ENCODE data around the gene TDRD3.

The TDRD3 gene

GRCh38 chr13:60590800-60591747 lies 194.1 kb downstream of the TDRD3 start:
- H3K4me2 ChIP-seq (ENCODE audit: low read length): peak overlapping the region; percentile 36
- H3K27ac ChIP-seq (ENCODE audit: low read length): no peak overlapping the region

GRCh38 chr13:60603049-60603448 lies 206.0 kb downstream of the TDRD3 start:
- H3K4me1 ChIP-seq (ENCODE audit: low read length): peaks cover 6% of the 10 kb centered on the region
- H3K27me3 ChIP-seq (ENCODE audit: low read depth, low read length): no peaks in the 10 kb centered on the region
- no peaks in the 10 kb centered on the region for H3K9me3 ChIP-seq (ENCODE audit: insufficient read depth, low read length)
- H3K4me2 ChIP-seq (ENCODE audit: low read length): no peak overlapping the region
- no peak overlapping the region for H3K4me3 ChIP-seq (ENCODE audit: low read length)
- H3K27ac ChIP-seq (ENCODE audit: low read length): no peak overlapping the region
- no peak overlapping the region for H3K9ac ChIP-seq (ENCODE audit: low read length)
- no peaks in the 10 kb centered on the region for H4K20me1 ChIP-seq (ENCODE audit: insufficient read depth, low read length)
- TF ChIP-seq EZH2phosphoT487 (IDR thresholded peaks at IDR 0.05; ENCODE audit: low read depth): no peak
- no peak for TF ChIP-seq CTCF (IDR thresholded peaks at IDR 0.05; ENCODE audit: low read depth, low read length)
- no peaks in the 10 kb centered on the region for H3K79me2 ChIP-seq (ENCODE audit: low read length)
- no peaks in the 10 kb centered on the region for H3K36me3 ChIP-seq (replicated peaks; ENCODE audit: low read depth, low read length)
- H2AFZ ChIP-seq (ENCODE audit: low read depth, low read length): no peak overlapping the region

More at GRCh38 chr13:60590800-60591747, 194.1 kb downstream of the TDRD3 start:
- Histone ChIP-seq H4K20me1 (ENCODE audit: insufficient read depth, low read length) (no peaks in the 10 kb centered on the region), H3K79me2 (ENCODE audit: low read length) (no peaks in the 10 kb centered on the region), H3K4me3 (ENCODE audit: low read length) (no peak overlapping the region), H3K4me1 (ENCODE audit: low read length) (peaks cover 14% of the 10 kb centered on the region), H3K9me3 (ENCODE audit: insufficient read depth, low read length) (no peaks in the 10 kb centered on the region), H3K36me3 (replicated peaks; ENCODE audit: low read depth, low read length) (no peaks in the 10 kb centered on the region), H2AFZ (ENCODE audit: low read depth, low read length) (no peak overlapping the region), H3K27me3 (ENCODE audit: low read depth, low read length) (no peaks in the 10 kb centered on the region), H3K9ac (ENCODE audit: low read length) (no peak overlapping the region)
- TF ChIP-seq EZH2phosphoT487 (IDR thresholded peaks at IDR 0.05; ENCODE audit: low read depth) (no peak), CTCF (IDR thresholded peaks at IDR 0.05; ENCODE audit: low read depth, low read length) (no peak)

GRCh38 chr13:60604058-60604457 lies 207.0 kb downstream of the TDRD3 start:
- no peak overlapping the region for H3K4me3 ChIP-seq (ENCODE audit: low read length)
- no peak overlapping the region for H3K4me2 ChIP-seq (ENCODE audit: low read length)
- H2AFZ ChIP-seq (ENCODE audit: low read depth, low read length): no peak overlapping the region
- no peaks in the 10 kb centered on the region for H3K79me2 ChIP-seq (ENCODE audit: low read length)
- no peak overlapping the region for H3K9ac ChIP-seq (ENCODE audit: low read length)
- no peaks in the 10 kb centered on the region for H3K9me3 ChIP-seq (ENCODE audit: insufficient read depth, low read length)
- H3K36me3 ChIP-seq (replicated peaks; ENCODE audit: low read depth, low read length): no peaks in the 10 kb centered on the region
- H3K27ac ChIP-seq (ENCODE audit: low read length): no peak overlapping the region
- no peaks in the 10 kb centered on the region for H3K27me3 ChIP-seq (ENCODE audit: low read depth, low read length)
- H3K4me1 ChIP-seq (ENCODE audit: low read length): peaks cover 6% of the 10 kb centered on the region
- TF ChIP-seq EZH2phosphoT487 (IDR thresholded peaks at IDR 0.05; ENCODE audit: low read depth) (no peak), CTCF (IDR thresholded peaks at IDR 0.05; ENCODE audit: low read depth, low read length) (no peak)
- H4K20me1 ChIP-seq (ENCODE audit: insufficient read depth, low read length): no peaks in the 10 kb centered on the region

GRCh38 chr13:60608954-60609353 lies 211.9 kb downstream of the TDRD3 start:
- TF ChIP-seq EZH2phosphoT487 (IDR thresholded peaks at IDR 0.05; ENCODE audit: low read depth): no peak
- TF ChIP-seq CTCF (IDR thresholded peaks at IDR 0.05; ENCODE audit: low read depth, low read length): no peak
- Histone ChIP-seq H2AFZ (ENCODE audit: low read depth, low read length) (no peak overlapping the region), H3K27me3 (ENCODE audit: low read depth, low read length) (no peaks in the 10 kb centered on the region), H3K27ac (ENCODE audit: low read length) (no peak overlapping the region), H4K20me1 (ENCODE audit: insufficient read depth, low read length) (no peaks in the 10 kb centered on the region), H3K4me1 (ENCODE audit: low read length) (peaks cover 6% of the 10 kb centered on the region), H3K9me3 (ENCODE audit: insufficient read depth, low read length) (no peaks in the 10 kb centered on the region), H3K79me2 (ENCODE audit: low read length) (no peaks in the 10 kb centered on the region), H3K4me3 (ENCODE audit: low read length) (no peak overlapping the region), H3K36me3 (replicated peaks; ENCODE audit: low read depth, low read length) (no peaks in the 10 kb centered on the region), H3K9ac (ENCODE audit: low read length) (no peak overlapping the region), H3K4me2 (ENCODE audit: low read length) (no peak overlapping the region)

Data from OCI-LY3 (cell line).